Panc1 (cell line): ENCODE measurements around the gene DCTN2.
"Not testable (repeated sequence)": the region's sequence is repeated elsewhere in the genome, so short reads cannot be mapped to it uniquely, and the experiment has no call there.

ENCODE experiments used
- SIN3A ChIP-seq: IDR thresholded peaks from 2 replicates; pipeline ENCODE4 v1.6.1; 2012; ENCODE audit warnings: low read depth, mild to moderate bottlenecking, low read length, moderate library complexity, borderline replicate concordance; ENCODE audit not compliant: insufficient read depth
- TF ChIP-seq, protein P1 (sequence below): fragments of 450-650 bp; IDR thresholded peaks from 2 replicates; pipeline ENCODE4 v1.5.1; 2017; ENCODE audit warnings: mild to moderate bottlenecking
- TF ChIP-seq, protein P2 (sequence below), 2 experiments: IDR thresholded peaks; 2 replicates each; pipeline ENCODE4 v1.6.1; 2011 to 2012; ENCODE audit warnings: low read depth in 2 of 2, control low read depth in 1 of 2, low read length in 1 of 2, mild to moderate bottlenecking in 1 of 2, moderate library complexity in 1 of 2; ENCODE audit not compliant: insufficient read depth in 1 of 2

DNA sequence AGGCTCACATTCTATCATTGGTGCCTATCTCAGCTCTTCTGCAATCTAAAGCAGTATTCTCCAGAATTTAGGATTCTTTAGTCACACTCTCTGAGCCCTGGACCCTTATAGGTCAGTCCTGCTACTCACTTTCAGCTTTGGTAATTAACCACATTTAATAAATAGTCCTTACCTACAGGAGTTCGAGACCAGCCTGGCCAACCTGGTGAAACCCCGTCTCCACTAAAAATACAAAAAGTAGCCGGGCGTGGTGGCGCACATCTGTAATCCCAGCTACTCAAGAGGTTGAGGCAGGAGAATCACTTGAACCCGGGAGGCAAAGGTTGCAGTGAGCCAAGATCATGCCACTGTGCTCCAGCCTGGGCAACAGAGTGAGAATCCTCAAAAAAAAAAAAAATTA lies 33.3 kb downstream of the DCTN2 start:
- TF ChIP-seq, protein P1, sequence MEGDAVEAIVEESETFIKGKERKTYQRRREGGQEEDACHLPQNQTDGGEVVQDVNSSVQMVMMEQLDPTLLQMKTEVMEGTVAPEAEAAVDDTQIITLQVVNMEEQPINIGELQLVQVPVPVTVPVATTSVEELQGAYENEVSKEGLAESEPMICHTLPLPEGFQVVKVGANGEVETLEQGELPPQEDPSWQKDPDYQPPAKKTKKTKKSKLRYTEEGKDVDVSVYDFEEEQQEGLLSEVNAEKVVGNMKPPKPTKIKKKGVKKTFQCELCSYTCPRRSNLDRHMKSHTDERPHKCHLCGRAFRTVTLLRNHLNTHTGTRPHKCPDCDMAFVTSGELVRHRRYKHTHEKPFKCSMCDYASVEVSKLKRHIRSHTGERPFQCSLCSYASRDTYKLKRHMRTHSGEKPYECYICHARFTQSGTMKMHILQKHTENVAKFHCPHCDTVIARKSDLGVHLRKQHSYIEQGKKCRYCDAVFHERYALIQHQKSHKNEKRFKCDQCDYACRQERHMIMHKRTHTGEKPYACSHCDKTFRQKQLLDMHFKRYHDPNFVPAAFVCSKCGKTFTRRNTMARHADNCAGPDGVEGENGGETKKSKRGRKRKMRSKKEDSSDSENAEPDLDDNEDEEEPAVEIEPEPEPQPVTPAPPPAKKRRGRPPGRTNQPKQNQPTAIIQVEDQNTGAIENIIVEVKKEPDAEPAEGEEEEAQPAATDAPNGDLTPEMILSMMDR, result not testable (repeated sequence)
- TF ChIP-seq SIN3A, result not testable (repeated sequence)
- TF ChIP-seq, protein P2, sequence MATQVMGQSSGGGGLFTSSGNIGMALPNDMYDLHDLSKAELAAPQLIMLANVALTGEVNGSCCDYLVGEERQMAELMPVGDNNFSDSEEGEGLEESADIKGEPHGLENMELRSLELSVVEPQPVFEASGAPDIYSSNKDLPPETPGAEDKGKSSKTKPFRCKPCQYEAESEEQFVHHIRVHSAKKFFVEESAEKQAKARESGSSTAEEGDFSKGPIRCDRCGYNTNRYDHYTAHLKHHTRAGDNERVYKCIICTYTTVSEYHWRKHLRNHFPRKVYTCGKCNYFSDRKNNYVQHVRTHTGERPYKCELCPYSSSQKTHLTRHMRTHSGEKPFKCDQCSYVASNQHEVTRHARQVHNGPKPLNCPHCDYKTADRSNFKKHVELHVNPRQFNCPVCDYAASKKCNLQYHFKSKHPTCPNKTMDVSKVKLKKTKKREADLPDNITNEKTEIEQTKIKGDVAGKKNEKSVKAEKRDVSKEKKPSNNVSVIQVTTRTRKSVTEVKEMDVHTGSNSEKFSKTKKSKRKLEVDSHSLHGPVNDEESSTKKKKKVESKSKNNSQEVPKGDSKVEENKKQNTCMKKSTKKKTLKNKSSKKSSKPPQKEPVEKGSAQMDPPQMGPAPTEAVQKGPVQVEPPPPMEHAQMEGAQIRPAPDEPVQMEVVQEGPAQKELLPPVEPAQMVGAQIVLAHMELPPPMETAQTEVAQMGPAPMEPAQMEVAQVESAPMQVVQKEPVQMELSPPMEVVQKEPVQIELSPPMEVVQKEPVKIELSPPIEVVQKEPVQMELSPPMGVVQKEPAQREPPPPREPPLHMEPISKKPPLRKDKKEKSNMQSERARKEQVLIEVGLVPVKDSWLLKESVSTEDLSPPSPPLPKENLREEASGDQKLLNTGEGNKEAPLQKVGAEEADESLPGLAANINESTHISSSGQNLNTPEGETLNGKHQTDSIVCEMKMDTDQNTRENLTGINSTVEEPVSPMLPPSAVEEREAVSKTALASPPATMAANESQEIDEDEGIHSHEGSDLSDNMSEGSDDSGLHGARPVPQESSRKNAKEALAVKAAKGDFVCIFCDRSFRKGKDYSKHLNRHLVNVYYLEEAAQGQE (IDR thresholded peaks at IDR 0.05; ENCODE audit: insufficient read depth in 1 of 2, low read depth in 2 of 2, low read length in 1 of 2), result not testable (repeated sequence)
